K562 (cell line): Measurements from ENCODE around the gene KPNA3.

ENCODE experiments used
- DACH1 ChIP-seq: fragments of 450-650 bp; IDR thresholded peaks from 2 replicates; pipeline ENCODE4 v1.6.1; 2018; ENCODE audit not compliant: partially characterized antibody
- EP300 ChIP-seq: IDR thresholded peaks from 2 replicates; pipeline ENCODE4 v1.6.1; 2012; ENCODE audit warnings: low read length, improper control_type of control experiment
- EZH2 ChIP-seq: IDR thresholded peaks from 2 replicates; pipeline ENCODE4 v1.6.1; 2012; ENCODE audit warnings: low read depth, mild to moderate bottlenecking, inconsistent platforms, low read length, borderline replicate concordance
- SIN3A ChIP-seq, 2 experiments: fragments of 150-350 bp in 1 of 2; IDR thresholded peaks; 2 replicates each; pipeline ENCODE4 v1.6.1; 2011 to 2016; ENCODE audit warnings: borderline replicate concordance in 2 of 2, low read depth in 2 of 2, low read length in 2 of 2, mild to moderate bottlenecking in 2 of 2, moderate library complexity in 2 of 2; ENCODE audit not compliant: control insufficient read depth in 1 of 2
- ZNF23 ChIP-seq: fragments of 250-450 bp; sonication (Bioruptor Pico); IDR thresholded peaks from 2 replicates; pipeline ENCODE4 v1.4.0; 2020; ENCODE audit warnings: mild to moderate bottlenecking
- ZNF324 ChIP-seq: fragments of 250-450 bp; sonication (Bioruptor Pico); IDR thresholded peaks from 2 replicates; pipeline ENCODE4 v1.4.0; 2020; ENCODE audit warnings: mild to moderate bottlenecking
- ZNF431 ChIP-seq: sonication (generic); formaldehyde crosslinking; IDR thresholded peaks from 2 replicates; pipeline ENCODE4 v1.8.0; 2022; ENCODE audit warnings: mild to moderate bottlenecking, missing genetic modification reagents
- TF ChIP-seq, protein P1 (sequence below): sonication (generic); formaldehyde crosslinking; IDR thresholded peaks from 2 replicates; pipeline ENCODE4 v1.8.1; 2022; ENCODE audit warnings: missing genetic modification reagents

DNA sequence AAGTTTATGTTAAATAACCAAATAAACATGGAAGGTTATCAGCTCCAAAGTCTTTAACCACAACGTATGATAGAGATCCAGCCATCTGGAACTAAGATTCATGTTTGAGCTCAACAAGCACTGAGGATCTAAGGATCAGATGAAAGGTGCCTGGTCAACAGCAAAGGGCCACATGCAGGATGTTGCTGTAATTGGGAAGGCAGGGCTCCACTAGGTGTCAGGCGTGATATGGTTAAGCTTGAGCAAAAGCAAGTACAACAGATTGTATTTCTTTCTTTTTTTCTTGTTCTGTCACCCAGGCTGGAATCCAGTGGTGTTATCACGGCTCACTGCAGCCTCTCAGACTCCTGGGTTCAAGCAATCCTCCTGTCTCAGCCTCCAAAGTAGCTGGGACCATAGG is 113.2 kb downstream of the KPNA3 start:
- no peak for TF ChIP-seq ZNF23 (CRISPR knock-in tag)
- no peak for TF ChIP-seq EZH2
- TF ChIP-seq EP300: no peak
- no peak for TF ChIP-seq ZNF324
- no peak for TF ChIP-seq SIN3A (IDR thresholded peaks at IDR 0.05; ENCODE audit: borderline replicate concordance in 2 of 2, control insufficient read depth in 1 of 2, low read depth in 2 of 2, low read length in 2 of 2)
- TF ChIP-seq ZNF431 (CRISPR knock-in tag): no peak
- TF ChIP-seq, protein P1, sequence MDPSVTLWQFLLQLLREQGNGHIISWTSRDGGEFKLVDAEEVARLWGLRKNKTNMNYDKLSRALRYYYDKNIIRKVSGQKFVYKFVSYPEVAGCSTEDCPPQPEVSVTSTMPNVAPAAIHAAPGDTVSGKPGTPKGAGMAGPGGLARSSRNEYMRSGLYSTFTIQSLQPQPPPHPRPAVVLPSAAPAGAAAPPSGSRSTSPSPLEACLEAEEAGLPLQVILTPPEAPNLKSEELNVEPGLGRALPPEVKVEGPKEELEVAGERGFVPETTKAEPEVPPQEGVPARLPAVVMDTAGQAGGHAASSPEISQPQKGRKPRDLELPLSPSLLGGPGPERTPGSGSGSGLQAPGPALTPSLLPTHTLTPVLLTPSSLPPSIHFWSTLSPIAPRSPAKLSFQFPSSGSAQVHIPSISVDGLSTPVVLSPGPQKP (CRISPR knock-in tag): no peak
- TF ChIP-seq DACH1: no peak
